Measurements from ENCODE around the gene SLC9A2.

Gene SLC9A2

GRCh38 chr2:102662833-102663232, 43.5 kb downstream of the SLC9A2 start:
- TF ChIP-seq CTCF (IDR thresholded peaks at IDR 0.05), result no peak
- no peak overlapping the region for H3K27ac ChIP-seq
- H3K9me3 ChIP-seq, result no peaks in the 10 kb centered on the region
- no peaks in the 10 kb centered on the region for H3K36me3 ChIP-seq
- H3K4me3 ChIP-seq (ENCODE audit: low read depth in 1 of 2, low read length in 1 of 2), result no peak overlapping the region
- peaks cover 14% of the 10 kb centered on the region for H3K27me3 ChIP-seq
- no peaks in the 10 kb centered on the region for H3K4me1 ChIP-seq (ENCODE audit: control insufficient read depth in 1 of 2, insufficient read depth in 1 of 2, low read depth in 1 of 2, low read length in 1 of 2)

- no peak overlapping the region for H3K27ac ChIP-seq
- no peak for TF ChIP-seq CTCF (IDR thresholded peaks at IDR 0.05)
- H3K4me3 ChIP-seq (ENCODE audit: low read depth in 1 of 2, low read length in 1 of 2), result no peak overlapping the region
- H3K27me3 ChIP-seq, result peaks cover 14% of the 10 kb centered on the region
- no peaks in the 10 kb centered on the region for H3K36me3 ChIP-seq
- no peaks in the 10 kb centered on the region for H3K9me3 ChIP-seq
- H3K4me1 ChIP-seq (ENCODE audit: control insufficient read depth in 1 of 2, insufficient read depth in 1 of 2, low read depth in 1 of 2, low read length in 1 of 2), result no peaks in the 10 kb centered on the region
These were observed 44.0 kb downstream of the SLC9A2 start for GRCh38 chr2:102663381-102663780.

- no peaks in the 10 kb centered on the region for H3K36me3 ChIP-seq
- no peaks in the 10 kb centered on the region for H3K4me1 ChIP-seq (ENCODE audit: control insufficient read depth in 1 of 2, insufficient read depth in 1 of 2, low read depth in 1 of 2, low read length in 1 of 2)
- H3K4me3 ChIP-seq (ENCODE audit: low read depth in 1 of 2, low read length in 1 of 2), result no peak overlapping the region
- peaks cover 14% of the 10 kb centered on the region for H3K27me3 ChIP-seq
- TF ChIP-seq CTCF (IDR thresholded peaks at IDR 0.05), result no peak
- no peak overlapping the region for H3K27ac ChIP-seq
- H3K9me3 ChIP-seq, result no peaks in the 10 kb centered on the region
These were observed 45.1 kb downstream of the SLC9A2 start for GRCh38 chr2:102664471-102664909.

- H3K4me3 ChIP-seq (ENCODE audit: low read depth in 1 of 2, low read length in 1 of 2), result no peak overlapping the region
- H3K9me3 ChIP-seq, result no peaks in the 10 kb centered on the region
- TF ChIP-seq CTCF (IDR thresholded peaks at IDR 0.05), result no peak
- H3K36me3 ChIP-seq, result no peaks in the 10 kb centered on the region
- H3K4me1 ChIP-seq (ENCODE audit: control insufficient read depth in 1 of 2, insufficient read depth in 1 of 2, low read depth in 1 of 2, low read length in 1 of 2), result no peaks in the 10 kb centered on the region
- no peak overlapping the region for H3K27ac ChIP-seq
- peaks cover 10% of the 10 kb centered on the region for H3K27me3 ChIP-seq
These were observed 47.7 kb downstream of the SLC9A2 start for GRCh38 chr2:102667072-102667471.

GRCh38 chr2:102668171-102668570, 48.8 kb downstream of the SLC9A2 start:
- Histone ChIP-seq H3K27me3 (peaks cover under 1% of the 10 kb centered on the region), H3K27ac (no peak overlapping the region), H3K36me3 (no peaks in the 10 kb centered on the region), H3K9me3 (no peaks in the 10 kb centered on the region), H3K4me1 (ENCODE audit: control insufficient read depth in 1 of 2, insufficient read depth in 1 of 2, low read depth in 1 of 2, low read length in 1 of 2) (no peaks in the 10 kb centered on the region), H3K4me3 (ENCODE audit: low read depth in 1 of 2, low read length in 1 of 2) (no peak overlapping the region)
- TF ChIP-seq CTCF (IDR thresholded peaks at IDR 0.05), result no peak

- H3K9me3 ChIP-seq, result no peaks in the 10 kb centered on the region
- no peaks in the 10 kb centered on the region for H3K36me3 ChIP-seq
- TF ChIP-seq CTCF (IDR thresholded peaks at IDR 0.05), result no peak
- no peaks in the 10 kb centered on the region for H3K4me1 ChIP-seq (ENCODE audit: control insufficient read depth in 1 of 2, insufficient read depth in 1 of 2, low read depth in 1 of 2, low read length in 1 of 2)
- H3K27me3 ChIP-seq, result no peaks in the 10 kb centered on the region
- no peak overlapping the region for H3K27ac ChIP-seq
- H3K4me3 ChIP-seq (ENCODE audit: low read depth in 1 of 2, low read length in 1 of 2), result no peak overlapping the region
These were observed 50.0 kb downstream of the SLC9A2 start for GRCh38 chr2:102669401-102669800.
